Vagina (tissue), 2 donors: ENCODE measurements around the gene MEST.
"Not testable (repeated sequence)": the region's sequence is repeated elsewhere in the genome, so short reads cannot be mapped to it uniquely, and the experiment has no call there.

Experiments
- CTCF ChIP-seq, 3 experiments: fragments of 450-650 bp in 2 of 3; fragments of 200-600 bp in 1 of 3; sonication (generic) in 1 of 3; IDR thresholded peaks; one replicate each; pipeline ENCODE4 v1.5.1; 2017 to 2019; ENCODE audit warnings: antibody characterized with exemption in 3 of 3, mild to moderate bottlenecking in 2 of 3, moderate library complexity in 2 of 3
- POLR2AphosphoS5 ChIP-seq, 2 donors: sonication (generic); formaldehyde crosslinking; IDR thresholded peaks; one replicate each; pipeline ENCODE4 v1.9.0; 2017; ENCODE audit warnings: antibody characterized with exemption in 2 of 2, mild to moderate bottlenecking in 2 of 2, low read depth in 1 of 2; ENCODE audit not compliant: insufficient read depth in 1 of 2

GRCh38 chr7:130523519-130524125 lies 31.7 kb downstream of the MEST start:
- not testable (repeated sequence) for TF ChIP-seq CTCF (IDR thresholded peaks at IDR 0.05); POLR2AphosphoS5 (IDR thresholded peaks at IDR 0.05; ENCODE audit: insufficient read depth in 1 of 2, low read depth in 1 of 2)
